ENCODE data around the gene NTNG2. TPM values are rescaled to one million over a fixed set of nuclear protein-coding genes. Genes with fewer than 3 reads are reported as not detected.
"Not testable (repeated sequence)": the region's sequence is repeated elsewhere in the genome, so short reads cannot be mapped to it uniquely, and the experiment has no call there.

Gene NTNG2
- total RNA-seq, 1 donor from 2014 or later = 43.7 TPM

DNA sequence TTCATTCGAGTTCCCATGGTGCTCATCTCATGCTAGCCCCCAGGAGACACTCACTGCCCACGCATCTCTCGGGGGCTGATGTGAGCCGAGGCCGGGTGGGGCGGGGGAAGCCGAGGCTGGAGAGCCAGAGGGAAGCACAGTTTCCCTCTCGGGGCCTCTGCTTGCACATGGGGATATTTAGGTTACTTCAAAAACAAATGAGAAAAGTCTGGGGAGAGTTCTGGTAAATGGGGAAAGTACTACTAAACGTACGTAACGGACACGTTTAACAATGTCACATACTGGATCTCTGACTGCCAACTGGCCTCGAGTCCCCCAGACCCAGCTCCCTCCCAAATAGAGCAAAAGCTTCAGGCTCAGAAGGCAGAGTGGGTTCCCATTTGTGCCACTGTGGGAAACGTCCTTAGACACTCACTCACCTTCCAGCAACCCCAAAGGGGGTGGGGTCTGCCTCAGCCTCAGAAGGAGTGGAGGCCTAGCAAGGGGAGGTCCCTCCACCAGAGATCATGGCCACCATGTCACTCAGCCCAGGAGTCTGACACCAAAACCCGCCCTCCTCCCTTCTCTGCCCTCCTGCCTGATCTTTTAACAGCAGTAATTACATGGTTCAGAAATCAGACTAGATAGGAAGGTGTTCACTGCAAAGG lies 33.8 kb upstream of the NTNG2 start:
- no peak for DNase-seq
- Mint-ChIP-seq H3K27ac (ENCODE audit: unreplicated experiment) (no peak overlapping the region), H3K4me1 (ENCODE audit: low read depth, unreplicated experiment) (peaks cover 35% of the 10 kb centered on the region), H3K27me3 (ENCODE audit: unreplicated experiment) (peaks cover 4% of the 10 kb centered on the region), H3K36me3 (ENCODE audit: unreplicated experiment) (no peaks in the 10 kb centered on the region), H3K4me3 (ENCODE audit: unreplicated experiment) (no peak overlapping the region), H3K9me3 (ENCODE audit: unreplicated experiment) (no peaks in the 10 kb centered on the region)
- TF ChIP-seq, protein P1, sequence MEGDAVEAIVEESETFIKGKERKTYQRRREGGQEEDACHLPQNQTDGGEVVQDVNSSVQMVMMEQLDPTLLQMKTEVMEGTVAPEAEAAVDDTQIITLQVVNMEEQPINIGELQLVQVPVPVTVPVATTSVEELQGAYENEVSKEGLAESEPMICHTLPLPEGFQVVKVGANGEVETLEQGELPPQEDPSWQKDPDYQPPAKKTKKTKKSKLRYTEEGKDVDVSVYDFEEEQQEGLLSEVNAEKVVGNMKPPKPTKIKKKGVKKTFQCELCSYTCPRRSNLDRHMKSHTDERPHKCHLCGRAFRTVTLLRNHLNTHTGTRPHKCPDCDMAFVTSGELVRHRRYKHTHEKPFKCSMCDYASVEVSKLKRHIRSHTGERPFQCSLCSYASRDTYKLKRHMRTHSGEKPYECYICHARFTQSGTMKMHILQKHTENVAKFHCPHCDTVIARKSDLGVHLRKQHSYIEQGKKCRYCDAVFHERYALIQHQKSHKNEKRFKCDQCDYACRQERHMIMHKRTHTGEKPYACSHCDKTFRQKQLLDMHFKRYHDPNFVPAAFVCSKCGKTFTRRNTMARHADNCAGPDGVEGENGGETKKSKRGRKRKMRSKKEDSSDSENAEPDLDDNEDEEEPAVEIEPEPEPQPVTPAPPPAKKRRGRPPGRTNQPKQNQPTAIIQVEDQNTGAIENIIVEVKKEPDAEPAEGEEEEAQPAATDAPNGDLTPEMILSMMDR (IDR thresholded peaks at IDR 0.05; ENCODE audit: partially characterized antibody, unreplicated experiment) = no peak

DNA sequence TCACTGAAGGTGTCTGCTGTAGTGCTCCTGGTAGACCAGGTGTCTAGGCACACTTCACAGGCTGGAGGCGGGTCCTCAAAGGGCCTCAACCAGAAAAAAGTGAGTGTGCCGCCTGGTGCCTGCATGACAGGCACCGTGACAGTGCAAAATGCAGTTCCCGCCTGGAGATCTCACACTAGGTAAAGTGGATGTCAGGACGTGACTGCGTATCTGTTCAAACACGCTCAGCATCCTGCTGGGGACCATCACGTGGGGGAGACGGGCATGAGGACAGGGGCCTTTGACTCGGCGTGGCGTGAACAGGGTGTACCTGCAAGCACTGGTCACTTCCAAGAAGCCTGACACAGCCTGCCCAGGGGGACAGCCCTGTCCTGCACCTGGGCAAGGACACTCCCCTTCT lies 32.3 kb upstream of the NTNG2 start:
- H3K27ac Mint-ChIP-seq (ENCODE audit: unreplicated experiment) = no peak overlapping the region
- H3K4me1 Mint-ChIP-seq (ENCODE audit: low read depth, unreplicated experiment) = peaks cover 35% of the 10 kb centered on the region
- TF ChIP-seq, protein P1 (IDR thresholded peaks at IDR 0.05; ENCODE audit: partially characterized antibody, unreplicated experiment) = no peak
- H3K36me3 Mint-ChIP-seq (ENCODE audit: unreplicated experiment) = no peaks in the 10 kb centered on the region
- no peaks in the 10 kb centered on the region for H3K9me3 Mint-ChIP-seq (ENCODE audit: unreplicated experiment)
- H3K27me3 Mint-ChIP-seq (ENCODE audit: unreplicated experiment) = peaks cover 2% of the 10 kb centered on the region
- DNase-seq = no peak
- H3K4me3 Mint-ChIP-seq (ENCODE audit: unreplicated experiment) = no peak overlapping the region

DNA sequence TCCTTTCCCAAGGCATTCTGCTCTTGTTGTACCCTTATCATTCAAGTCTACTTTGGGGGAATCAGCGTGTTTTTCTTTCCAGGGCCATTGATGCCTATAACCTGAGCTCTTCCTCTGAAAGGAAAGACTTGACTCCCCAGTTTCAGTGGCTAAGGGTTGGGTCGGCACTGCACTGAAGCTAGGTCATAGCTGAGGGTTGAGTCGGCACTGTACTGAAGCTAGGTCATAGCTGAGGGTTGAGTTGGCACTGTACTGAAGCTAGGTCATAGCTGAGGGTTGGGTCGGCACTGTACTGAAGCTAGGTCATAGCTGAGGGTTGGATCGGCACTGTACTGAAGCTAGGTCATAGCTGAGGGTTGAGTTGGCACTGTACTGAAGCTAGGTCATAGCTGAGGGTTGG lies 27.8 kb upstream of the NTNG2 start:
- not testable (repeated sequence) for H3K27ac Mint-ChIP-seq (ENCODE audit: unreplicated experiment); H3K4me3 Mint-ChIP-seq (ENCODE audit: unreplicated experiment); H3K27me3 Mint-ChIP-seq (ENCODE audit: unreplicated experiment); H3K36me3 Mint-ChIP-seq (ENCODE audit: unreplicated experiment); DNase-seq; H3K9me3 Mint-ChIP-seq (ENCODE audit: unreplicated experiment)
- peaks cover 22% of the 10 kb centered on the region for H3K4me1 Mint-ChIP-seq (ENCODE audit: low read depth, unreplicated experiment)

DNA sequence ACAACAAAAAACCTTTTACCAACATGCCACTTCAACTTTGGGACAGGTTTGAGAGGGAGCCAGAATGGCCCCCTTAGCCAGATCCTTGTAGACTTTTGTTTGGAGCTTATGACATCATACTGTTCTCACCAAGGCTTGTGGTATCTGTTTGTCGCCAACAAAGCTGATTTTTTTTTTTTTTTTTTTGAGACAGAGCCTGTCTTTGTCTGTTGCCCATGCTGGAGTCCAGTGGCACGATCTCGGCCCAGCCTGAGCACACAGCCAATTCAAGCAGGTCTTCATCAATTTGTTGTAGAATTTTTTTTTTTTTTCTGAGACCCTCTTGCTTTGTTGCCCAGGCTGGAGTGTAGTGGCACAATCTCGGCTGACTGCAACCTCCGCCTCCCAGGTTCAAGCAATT lies 26.4 kb upstream of the NTNG2 start:
- no peak for DNase-seq
- Mint-ChIP-seq H3K27me3 (ENCODE audit: unreplicated experiment) (no peaks in the 10 kb centered on the region), H3K36me3 (ENCODE audit: unreplicated experiment) (no peaks in the 10 kb centered on the region), H3K9me3 (ENCODE audit: unreplicated experiment) (peaks cover 2% of the 10 kb centered on the region), H3K4me3 (ENCODE audit: unreplicated experiment) (no peak overlapping the region), H3K27ac (ENCODE audit: unreplicated experiment) (peak overlapping the region; percentile 84), H3K4me1 (ENCODE audit: low read depth, unreplicated experiment) (peaks cover 24% of the 10 kb centered on the region)
- TF ChIP-seq, protein P1 (IDR thresholded peaks at IDR 0.05; ENCODE audit: partially characterized antibody, unreplicated experiment) = no peak

DNA sequence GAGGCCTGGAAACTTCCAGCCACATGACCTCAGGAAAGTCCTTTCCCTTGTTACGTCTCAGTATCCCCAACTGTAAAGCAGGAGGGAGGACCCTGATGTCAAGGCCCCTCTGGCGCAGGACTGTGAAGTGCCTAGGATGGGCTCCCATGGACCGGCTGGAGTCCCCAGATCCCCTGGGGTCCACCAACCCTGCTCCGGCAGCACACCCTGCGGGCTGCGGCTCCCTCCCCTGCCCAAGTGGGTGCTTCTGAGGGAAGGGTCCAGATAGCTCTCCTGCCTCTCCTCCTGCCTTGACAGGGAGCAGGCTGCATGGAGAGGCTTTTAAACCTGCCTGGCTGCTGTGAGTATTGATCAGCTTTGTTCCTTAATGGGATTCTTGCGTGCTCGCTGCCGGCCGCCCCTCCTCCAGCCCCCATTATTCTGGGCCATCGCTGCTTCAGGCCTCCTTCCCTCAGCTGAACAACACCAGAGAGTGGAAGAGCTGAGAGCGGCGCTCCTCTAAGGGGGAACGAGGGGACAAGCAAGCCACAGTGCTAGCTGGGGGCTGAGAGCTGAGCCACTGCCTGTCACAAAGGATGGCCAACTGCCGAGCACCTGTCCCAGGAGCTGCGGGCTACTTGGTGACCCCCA lies 25.6 kb upstream of the NTNG2 start:
- TF ChIP-seq, protein P1 (IDR thresholded peaks at IDR 0.05; ENCODE audit: partially characterized antibody, unreplicated experiment) = no peak
- H3K27me3 Mint-ChIP-seq (ENCODE audit: unreplicated experiment) = no peaks in the 10 kb centered on the region
- peak overlapping the region; percentile 84 for H3K27ac Mint-ChIP-seq (ENCODE audit: unreplicated experiment)
- H3K36me3 Mint-ChIP-seq (ENCODE audit: unreplicated experiment) = no peaks in the 10 kb centered on the region
- peak; percentile 81 for DNase-seq
- peaks cover 2% of the 10 kb centered on the region for H3K9me3 Mint-ChIP-seq (ENCODE audit: unreplicated experiment)
- H3K4me1 Mint-ChIP-seq (ENCODE audit: low read depth, unreplicated experiment) = peaks cover 22% of the 10 kb centered on the region
- H3K4me3 Mint-ChIP-seq (ENCODE audit: unreplicated experiment) = peak overlapping the region; percentile 59

All from glutamatergic neuron (in vitro differentiated cells).